HTR-8/SVneo (cell line): ENCODE results near the gene NACC2.

Experiments
- DNase-seq: peaks from one replicate; pipeline ENCODE4 v3.0.0; 2011; ENCODE audit warnings: low spot score, mixed read lengths; ENCODE audit not compliant: insufficient read length
- FAIRE-seq: peaks from 2 replicates; lab custom pipeline; 2011; peaks lifted over from hg19 to GRCh38; lab: Jason Lieb, UNC

The NACC2 gene

DNA sequence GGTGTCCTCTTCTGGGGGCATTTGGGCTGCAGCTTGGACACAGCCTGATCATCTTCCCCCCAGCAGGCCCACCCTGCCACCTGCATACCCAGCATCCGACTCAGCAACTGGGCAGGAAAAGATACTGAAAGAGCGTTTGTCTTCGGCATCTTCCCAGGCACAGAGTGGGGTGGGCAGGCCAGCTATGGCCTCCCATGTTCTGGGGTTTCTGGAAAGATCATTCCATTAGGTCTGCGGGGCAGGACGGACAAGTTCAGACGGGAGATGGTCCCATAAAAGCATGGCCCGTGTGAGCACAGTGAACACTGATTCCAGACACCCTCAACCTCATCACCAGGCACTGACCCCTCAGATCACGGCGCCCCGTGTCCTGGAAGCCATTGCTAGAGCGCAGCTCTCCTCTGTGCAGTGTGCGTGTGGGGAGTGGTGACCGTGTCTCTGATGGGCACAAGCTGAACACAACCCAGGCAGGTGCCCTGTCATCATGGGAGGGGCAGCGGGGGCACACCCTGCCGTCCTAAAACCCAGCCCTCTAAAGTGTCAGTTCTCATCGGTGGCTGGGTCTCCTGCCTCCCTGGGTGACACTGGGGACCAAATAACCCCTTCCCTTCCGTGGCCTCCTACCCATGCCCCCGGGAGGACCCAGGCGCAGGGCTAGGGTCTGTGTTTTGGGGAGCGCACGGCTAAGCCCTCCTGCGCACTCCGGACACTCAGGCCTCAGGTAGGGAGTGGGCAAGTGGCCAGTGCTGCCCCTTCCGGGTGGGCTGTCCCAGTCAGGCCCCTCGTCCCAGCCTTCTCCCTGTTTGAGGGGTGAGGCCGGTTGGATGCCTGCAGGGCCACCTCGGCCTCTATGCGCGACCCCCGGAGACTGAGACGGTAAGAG lies 36.8 kb upstream of the NACC2 start:
- no peak for FAIRE-seq
- no peak for DNase-seq

DNA sequence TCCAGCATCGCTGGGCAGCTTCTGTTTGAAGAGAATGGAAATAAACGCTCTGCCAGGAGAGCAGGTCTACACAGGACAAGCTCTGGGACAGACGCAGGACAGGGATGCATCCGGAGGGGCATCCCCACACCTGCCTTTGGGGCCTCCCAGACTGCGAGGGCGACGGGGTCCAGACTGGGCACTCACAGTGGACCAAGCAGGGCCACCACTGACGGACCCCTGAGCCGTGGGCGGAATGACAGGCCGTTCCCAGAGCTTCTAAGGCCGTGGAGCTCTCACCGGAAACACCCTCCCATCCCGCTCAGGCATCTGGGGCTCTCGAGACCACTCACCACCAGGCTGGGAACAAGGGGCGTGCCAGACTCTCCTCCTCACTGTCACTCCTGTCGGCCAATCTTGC lies 34.1 kb upstream of the NACC2 start:
- FAIRE-seq (no peak), DNase-seq (no peak)

DNA sequence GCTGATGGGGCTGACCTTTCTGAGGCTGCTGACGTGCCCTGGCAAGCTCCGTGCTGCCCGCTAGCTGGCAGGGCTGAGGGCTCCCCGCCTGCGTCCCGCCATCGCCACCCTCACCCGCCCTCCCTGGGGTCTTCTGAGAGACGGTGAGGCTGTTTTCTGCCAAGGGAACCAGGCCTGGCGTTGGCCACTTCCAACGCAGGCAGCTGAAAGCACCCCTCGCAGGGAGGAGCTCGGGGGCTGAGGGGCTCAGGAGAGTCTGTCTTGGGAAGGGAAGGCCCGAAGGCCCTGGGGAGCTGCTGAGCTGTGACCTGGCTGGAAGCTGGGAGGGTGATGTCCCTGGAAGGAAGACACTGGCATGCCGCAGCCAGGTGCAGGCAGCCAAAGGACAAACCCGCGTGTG lies 33.3 kb upstream of the NACC2 start:
- FAIRE-seq (no peak), DNase-seq (no peak)

- FAIRE-seq (no peak), DNase-seq (no peak)
Measured at GRCh38 chr9:136127313-136127712, 32.2 kb upstream of the NACC2 start.

DNA sequence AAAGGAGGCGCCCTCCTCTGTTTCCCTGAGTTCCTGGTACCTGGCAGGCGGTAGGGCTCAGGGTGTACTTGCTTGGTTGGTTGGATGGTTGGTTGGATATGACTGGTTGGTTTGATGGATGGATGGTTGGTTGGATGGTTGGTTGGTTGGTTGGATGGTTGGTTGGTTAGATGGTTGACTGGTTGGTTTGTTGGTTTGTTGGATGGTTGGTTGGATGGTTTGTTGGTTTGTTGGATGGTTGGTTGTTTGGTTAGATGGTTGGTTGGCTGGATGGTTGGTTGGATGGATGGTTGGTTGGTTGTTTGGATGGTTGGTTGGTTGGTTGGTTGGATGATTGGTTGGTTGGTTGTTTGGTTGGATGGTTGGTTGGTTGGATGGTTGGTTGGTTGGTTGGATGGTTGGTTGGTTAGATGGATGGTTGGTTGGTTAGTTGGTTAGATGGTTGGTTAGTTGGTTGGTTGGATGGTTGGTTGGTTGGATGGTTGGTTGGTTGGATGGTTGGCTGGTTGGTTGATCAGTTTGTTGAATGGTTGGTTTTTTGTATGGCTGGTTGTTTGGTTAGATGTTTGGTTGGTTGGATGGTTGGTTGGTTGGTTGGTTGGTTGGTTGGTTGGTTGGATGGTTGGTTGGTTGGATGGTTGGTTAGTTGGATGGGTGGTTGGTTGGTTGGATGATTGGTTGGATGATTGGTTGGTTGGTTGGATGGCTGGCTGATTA lies 30.0 kb upstream of the NACC2 start:
- DNase-seq (no peak), FAIRE-seq (no peak)

DNA sequence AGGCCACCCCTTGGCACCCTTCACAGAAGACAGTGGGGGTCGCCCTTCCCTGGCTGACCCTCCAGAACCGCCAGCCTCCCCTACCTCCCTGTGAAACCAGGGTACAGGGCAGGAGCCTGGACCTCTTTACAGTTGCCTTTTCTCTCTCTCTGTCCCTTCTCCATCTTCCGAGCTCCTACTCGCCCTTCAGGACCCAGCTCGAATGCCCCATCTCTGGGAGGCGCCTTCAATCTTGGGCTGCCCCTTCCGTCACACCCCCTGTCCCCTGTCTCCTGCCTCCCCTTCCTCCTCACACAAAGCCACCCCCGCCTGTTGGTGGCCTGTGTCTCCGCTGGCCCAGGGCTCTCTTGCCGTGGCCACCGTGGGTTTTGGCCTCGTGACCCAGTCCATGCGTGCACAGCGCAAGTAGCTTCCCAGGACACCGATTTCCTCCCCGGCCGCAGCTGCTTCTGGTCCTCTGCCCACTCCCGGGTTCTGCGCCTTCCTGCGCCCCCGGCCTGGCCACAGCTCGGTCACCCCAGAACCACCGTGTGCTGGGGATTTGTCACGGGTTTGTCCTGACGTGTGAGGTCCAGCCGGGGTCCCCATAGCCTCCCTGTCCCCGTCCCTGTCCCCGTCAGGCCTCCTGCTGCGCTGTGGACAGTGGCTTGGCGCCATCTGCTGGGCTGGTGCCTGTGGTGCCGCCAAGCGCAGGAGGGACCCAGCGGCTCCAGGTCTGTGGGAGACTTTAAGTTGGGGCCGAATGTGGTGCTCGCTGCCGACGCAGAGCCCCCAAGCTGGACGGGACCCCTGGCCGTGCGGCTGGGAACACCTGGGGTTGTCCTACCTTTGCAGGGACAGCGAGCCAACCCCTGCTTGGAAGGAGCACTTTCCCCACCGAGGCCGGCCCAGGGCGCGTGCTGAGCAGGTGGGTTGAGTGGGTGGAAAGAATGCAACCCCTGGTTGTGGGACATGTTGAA lies 27.6 kb upstream of the NACC2 start:
- FAIRE-seq (peak; percentile 75), DNase-seq (peak; percentile 66)

DNA sequence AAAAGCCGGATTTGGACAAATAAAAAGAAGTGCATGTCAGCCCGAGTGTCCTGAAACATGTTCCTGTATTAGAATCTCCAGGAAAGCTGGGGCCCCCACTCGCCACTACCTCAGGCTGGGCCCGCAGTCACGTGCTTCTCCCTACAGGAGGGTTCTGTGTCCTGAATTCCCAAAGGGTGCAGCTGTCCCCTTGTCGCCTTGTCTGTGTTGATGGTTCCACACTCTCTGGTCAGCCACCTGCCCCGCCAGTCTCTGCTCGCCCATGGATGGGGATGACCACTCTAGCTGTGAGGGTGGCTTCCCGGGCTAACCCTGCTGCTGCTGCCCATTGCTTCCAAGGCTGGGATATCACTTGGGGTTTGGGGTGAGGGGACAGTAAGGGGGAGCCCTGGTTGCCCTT lies 26.7 kb upstream of the NACC2 start:
- DNase-seq: no peak
- no peak for FAIRE-seq

DNA sequence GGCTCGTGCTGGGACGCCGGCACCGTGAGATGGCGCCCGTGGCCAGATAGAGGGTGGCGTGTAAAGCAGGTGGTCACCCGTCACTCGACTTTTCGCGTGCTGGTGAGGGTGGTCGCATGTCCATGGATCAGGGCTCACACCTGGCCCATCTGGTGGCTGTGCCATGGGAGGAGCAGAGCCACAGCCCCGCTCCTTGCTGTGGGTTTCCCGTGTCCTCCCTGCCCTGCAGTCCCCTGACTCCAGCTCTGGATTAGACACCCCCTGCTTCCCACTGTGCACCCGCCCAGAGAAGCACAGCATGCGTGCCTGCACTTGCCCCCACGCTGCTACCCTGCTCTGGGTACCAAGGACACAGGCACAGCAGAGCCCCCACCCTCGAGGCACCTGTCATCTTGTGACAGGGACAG lies 25.4 kb upstream of the NACC2 start:
- FAIRE-seq: no peak
- DNase-seq: no peak

DNA sequence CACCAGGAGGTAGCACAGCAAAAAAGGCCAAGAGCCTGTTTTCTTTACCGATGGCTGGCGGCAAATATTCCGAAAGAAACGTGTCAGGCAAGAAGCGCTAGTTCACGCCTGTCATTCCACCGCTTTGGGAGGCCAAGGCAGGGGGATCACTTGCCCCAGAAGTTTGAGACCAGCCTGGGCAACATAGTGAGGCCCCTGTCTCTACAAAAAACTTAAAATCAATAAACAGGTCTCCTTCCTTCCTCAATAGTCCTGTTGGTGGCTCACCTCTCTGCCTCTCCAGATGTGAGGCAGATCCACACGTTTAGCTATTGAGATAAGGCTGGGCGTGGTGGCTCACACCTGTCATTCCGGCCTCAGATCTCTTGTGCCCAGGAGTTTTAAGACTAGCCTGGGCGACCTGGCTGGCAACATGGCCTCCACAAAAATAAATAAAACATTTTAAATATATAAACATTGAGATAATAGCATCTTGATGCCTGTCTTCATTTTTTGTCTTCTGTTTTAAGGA lies 24.8 kb upstream of the NACC2 start:
- DNase-seq (no peak), FAIRE-seq (no peak)

DNA sequence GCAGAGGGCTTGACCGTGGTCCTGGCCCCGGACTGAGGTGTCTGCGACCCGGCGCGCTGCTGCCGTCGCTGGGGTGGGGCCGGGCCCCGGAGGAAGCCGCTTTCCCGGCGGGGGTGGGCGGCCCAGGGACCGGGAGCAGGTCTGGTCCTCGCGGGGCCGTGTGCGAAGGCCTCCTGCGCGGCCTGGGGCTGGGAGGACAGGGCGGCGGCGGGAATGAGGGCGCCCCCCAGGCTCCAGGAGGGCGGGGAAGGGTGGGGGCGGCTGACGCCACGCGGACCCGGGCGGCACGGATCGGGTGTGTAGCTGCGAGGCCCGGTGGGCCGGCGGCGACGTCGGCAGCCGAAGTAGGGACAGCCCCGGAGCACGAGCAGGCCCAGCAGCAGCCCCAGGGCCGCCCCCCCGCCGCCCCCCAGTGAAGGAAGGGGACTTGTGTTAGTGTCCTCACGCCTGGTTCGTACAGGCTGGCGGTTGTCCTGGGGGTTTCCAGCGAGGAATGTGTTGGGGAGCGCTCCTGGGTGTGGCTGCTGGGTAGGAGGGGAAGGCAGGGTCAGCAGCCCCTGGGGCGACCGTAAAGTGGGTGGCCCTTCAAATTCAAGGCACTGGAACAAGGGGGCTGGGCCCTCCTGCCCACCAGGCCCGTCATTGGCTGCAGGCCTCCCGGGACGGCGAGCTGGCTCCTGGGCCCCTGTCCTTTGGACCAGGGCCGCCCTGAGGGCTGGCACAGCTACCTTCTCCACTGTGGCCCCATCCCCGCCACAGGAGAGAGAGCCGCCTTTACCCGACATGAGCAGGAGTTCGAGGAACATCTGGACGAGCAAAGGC lies 24.2 kb upstream of the NACC2 start:
- no peak for DNase-seq
- FAIRE-seq: no peak

DNA sequence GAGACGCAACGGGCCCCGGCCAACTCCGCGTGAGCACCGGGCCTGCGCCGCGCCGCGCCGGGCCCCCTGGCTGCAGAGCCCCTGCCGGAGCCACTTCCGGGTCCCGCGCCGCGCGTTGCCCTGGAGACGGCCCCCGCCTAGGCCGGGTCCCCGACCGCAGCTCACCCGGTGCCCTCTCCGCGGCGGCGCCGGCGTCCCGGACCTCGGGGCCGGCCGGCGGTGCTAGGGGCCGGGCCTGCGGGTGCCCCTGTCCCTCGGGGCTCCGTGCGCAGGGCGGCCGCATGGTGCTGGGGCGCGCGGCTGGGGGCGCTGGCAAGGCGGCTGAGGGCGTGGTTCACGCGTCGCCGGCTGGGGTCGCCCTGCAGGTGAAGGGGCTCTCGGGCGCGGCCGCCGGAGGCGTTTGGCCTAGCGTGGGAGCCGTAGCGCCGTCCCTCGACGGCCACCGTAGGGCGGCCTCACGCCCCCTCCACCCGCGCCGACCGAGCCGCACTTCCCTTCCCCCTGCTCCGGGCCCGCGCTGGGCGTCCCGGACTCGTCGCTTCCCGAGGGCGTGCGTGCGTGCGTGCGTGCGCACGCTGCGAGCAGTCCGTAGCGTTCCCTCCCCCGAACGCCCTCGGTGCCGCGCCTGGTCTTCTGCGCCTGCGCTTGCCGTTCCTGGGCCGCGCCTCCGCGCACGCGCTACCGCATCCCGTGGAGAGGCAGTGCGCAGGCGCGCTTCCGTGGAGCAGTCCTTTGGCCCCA lies 23.4 kb upstream of the NACC2 start, which contains the start of gene TMEM250:
Gene TMEM250 (minus strand): TSS at position 556 of the 741 bp plus-strand sequence. CDS start 1,975 bp downstream, outside the sequence.
- peak; percentile 94 for DNase-seq
- peak; percentile 98 for FAIRE-seq

- DNase-seq (no peak), FAIRE-seq (no peak)
Measured at GRCh38 chr9:136117916-136118319, 22.8 kb upstream of the NACC2 start.

- FAIRE-seq (no peak), DNase-seq (no peak)
Measured at GRCh38 chr9:136117291-136117915, 22.3 kb upstream of the NACC2 start.

GRCh38 chr9:136116360-136117098 lies 21.4 kb upstream of the NACC2 start:
- peak; percentile 20 for FAIRE-seq

DNA sequence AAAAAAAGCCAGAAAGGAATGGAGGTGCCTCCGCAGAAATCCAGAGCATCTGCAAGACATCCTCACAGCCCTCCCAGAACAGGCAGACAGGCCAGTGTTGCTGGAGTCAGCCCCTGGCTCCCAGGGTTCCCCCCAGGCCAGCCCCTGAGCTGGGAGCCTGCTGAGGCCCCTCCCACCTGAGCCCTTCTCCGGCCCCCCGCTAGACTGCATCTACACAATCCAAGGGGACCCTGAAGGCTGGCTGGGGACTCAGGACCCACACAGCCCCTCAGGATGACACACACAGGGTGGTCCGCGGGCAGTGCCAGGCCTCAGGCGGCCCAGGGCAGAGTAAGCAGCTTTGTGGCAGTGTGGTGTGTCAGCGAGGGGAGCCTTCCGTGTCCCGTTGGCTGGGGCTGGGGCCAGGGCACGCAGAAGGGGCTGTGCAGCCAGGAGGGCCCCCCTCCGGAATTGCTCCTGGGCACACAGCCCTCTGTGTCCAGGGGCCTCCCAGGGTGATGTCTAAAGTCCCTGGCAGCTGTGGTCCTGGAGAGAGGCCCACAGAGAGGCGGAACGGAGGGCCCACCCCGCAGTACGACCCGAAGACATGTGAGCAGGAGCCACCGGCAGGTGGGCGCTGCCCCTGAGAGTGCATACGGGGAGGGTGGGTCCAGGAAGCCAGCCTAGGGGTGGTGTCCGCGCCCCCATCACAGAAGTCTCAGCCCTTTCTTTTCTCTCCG lies 20.7 kb upstream of the NACC2 start:
- FAIRE-seq: no peak
- DNase-seq: no peak

More at GRCh38 chr9:136116360-136117098, 21.4 kb upstream of the NACC2 start:
- no peak for DNase-seq

DNA sequence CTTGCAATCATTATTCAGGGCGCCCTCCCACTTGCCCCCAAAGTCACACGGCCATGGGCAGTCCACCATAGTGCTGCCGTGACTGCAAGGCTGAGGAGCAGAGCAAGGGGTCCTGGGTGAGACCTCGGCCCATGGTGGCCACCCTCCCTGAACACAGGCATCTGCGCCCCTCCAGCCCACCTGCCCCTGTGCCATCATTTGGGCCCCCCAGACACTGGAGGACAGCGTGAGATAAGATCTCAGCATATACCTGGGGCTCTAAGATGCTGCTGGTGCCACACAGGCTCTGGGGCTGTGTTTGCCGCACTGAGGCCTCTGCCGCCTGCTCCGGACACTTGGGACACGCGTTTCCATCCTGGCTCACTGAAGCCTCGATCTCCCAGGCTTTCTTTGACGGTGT lies 20.1 kb upstream of the NACC2 start:
- DNase-seq (no peak), FAIRE-seq (no peak)

- no peak for DNase-seq
- no peak for FAIRE-seq
Measured at GRCh38 chr9:136114610-136115009, 19.5 kb upstream of the NACC2 start.
